AG10803 (cell line): Measurements from ENCODE around the gene SLC2A4.
"Not testable (repeated sequence)": the region's sequence is repeated elsewhere in the genome, so short reads cannot be mapped to it uniquely, and the experiment has no call there.

Experiments used
- DNase-seq: peaks from one replicate; pipeline ENCODE4 v3.0.0; 2010; ENCODE audit warnings: low read depth
- H3K4me3 ChIP-seq: 2 replicates; pipeline ENCODE4 v1.5.1; 2011; ENCODE audit warnings: mild to moderate bottlenecking, low read length, control low read depth
- CTCF ChIP-seq: conservative IDR thresholded peaks from 2 replicates; pipeline ENCODE4 v1.5.1; 2011; ENCODE audit warnings: mild to moderate bottlenecking, low read length, control low read depth, inconsistent platforms

The SLC2A4 gene

GRCh38 chr17:7328840-7329373 lies 47.4 kb downstream of the SLC2A4 start, which contains the start of gene NEURL4:
NEURL4 (minus strand) TSS chr17:7329335; CDS start chr17:7329312, 23 bp downstream.
- H3K4me3 ChIP-seq, result peak within 1 kb of the TSS; percentile 97
- peak; percentile 30; the same call in 1 of the 2 replicates for TF ChIP-seq CTCF
- no peak for DNase-seq

- TF ChIP-seq CTCF, result no peak; the same call in 1 of the 2 replicates
- peak overlapping the region; percentile 97 for H3K4me3 ChIP-seq
- DNase-seq, result peak; percentile 100
These were observed 48.0 kb downstream of the SLC2A4 start for GRCh38 chr17:7329374-7329996.

DNA sequence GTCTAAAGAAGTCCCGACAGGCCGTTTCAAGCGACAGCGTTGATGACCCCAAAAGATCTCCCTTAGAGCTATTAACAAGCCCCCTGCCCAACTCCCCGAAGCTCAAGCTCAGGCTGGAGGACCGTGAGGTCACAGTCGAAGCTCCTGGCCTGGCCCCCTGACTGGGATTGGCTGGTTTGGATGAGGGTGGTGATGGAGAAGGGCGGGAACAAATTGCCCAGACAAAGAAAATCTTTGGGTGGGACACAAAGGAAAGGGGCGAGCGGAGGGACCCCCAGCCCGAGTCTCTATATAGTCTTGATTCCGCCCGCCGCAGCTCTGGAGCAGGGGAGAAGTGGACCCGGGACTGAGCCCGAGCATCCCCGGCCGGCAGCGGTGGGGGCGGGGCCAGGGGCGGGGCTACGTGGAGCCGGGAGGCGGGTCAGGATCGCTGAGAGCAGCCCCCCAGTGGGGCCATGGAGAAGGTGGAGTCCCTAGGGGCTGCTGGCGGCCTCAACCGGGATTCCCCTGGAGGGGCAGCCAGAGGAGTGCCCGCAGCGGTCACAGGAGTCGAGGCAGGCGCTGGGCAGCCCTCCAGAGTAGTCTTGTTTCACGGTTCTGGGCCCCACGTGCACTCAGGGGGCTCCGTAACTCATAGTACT lies 48.6 kb downstream of the SLC2A4 start:
- peak overlapping the region; percentile 97 for H3K4me3 ChIP-seq
- no peak for TF ChIP-seq CTCF
- peak; percentile 67 for DNase-seq

DNA sequence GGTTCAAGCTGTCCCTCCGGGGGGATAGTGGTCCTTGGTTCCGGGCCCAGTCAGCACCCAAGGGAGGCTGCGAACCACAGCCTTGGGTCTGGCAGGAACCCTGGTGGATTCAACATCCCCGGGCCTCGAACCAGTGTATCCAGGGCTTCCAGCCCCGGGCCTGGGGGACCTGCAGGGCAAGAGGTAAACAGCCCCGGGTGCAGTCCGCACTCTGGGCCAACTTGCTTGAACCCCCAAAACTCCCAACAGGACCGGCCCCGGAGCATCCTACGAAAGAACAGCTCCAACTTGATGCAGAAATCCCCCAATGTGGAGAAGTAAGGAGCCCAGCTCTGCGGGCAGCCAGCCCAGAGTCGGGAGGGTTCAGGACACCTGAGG lies 49.1 kb downstream of the SLC2A4 start:
- peak overlapping the region; percentile 97 for H3K4me3 ChIP-seq
- TF ChIP-seq CTCF, result no peak
- DNase-seq, result no peak

DNA sequence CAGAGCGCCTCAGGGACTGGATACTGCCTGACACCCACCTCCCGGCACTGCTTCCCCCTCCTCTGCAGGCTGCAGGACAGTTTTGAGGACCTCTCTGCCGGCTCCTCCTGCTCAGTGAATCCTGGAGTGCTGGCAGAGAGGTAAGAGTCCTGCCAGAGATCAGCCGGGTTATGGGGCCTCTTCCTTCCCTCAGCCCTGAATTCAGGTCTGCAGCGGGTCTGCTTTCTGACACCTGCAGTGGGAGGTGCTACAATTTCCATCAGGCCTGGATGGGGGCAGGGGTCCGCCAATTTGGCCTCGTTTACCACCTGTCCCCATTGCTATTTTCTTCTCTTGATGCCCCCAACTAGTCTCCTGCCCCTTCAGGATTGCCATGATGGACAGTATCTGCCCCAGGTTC lies 50.6 kb downstream of the SLC2A4 start:
- TF ChIP-seq CTCF, result no peak

DNA sequence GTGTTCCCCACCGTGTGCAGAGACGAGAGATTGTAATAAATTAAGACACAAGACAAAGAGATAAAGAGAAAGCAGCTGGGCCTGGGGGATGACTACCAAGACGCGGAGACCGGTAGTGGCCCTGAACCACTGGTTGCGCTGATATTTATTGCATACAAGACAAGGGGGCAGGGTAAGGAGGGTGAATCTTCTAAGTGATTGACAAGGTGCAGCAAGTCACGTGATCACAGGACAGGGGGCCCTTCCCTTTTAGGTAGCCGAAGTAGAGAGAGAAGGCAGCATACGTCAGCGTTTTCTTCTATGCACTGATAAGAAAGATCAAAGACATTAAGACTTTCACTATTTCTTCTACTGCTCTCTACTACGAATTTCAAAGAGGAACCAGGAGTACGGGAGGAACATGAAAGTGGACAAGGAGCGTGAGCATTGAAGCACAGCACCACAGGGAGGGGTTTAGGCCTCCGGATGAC lies 51.1 kb downstream of the SLC2A4 start:
- H3K4me3 ChIP-seq, DNase-seq: not testable (repeated sequence)

More for the DNA sequence above, 50.6 kb downstream of the SLC2A4 start:
- no peak for DNase-seq
- no peak overlapping the region for H3K4me3 ChIP-seq

DNA sequence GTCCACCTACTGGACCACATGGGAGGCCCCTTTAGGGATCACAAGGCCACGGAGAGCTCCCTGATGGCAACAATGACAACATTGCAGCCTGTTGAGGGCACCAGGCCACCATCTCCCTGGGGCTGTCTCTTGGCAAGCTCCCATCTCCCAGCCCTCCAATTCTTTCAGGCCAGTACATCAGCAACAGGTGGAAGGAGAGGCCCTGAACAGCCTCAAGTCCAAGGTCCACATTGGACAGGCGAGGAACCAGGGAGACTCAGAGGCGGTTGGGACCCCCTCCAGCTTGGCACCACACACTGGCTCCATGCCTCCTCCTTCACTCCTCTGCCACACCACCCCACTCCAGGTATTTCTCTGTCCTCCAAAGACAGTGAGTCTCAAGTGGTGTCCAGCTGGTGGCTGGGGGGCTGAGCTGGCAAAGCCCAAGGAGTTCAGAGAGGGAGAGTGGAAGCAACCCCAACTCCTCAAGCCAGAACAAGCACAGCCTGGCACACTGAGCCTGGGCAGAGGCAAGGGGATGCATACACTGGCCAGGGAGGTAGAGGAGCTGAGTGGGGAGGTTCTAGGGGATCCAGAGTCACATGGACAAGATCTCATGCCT lies 53.5 kb downstream of the SLC2A4 start:
- TF ChIP-seq CTCF, result no peak
- no peak overlapping the region for H3K4me3 ChIP-seq
- no peak for DNase-seq

- H3K4me3 ChIP-seq, DNase-seq: not testable (repeated sequence)
These were observed 54.2 kb downstream of the SLC2A4 start for GRCh38 chr17:7335765-7336164.
